PC-9 (cell line): Measurements from ENCODE around the gene FCHO1. TPM values are rescaled to one million over a fixed set of nuclear protein-coding genes. Genes with fewer than 3 reads are reported as not detected.

ENCODE experiments used
- BruUV-seq: library from RNA; stranded (reverse); fragments of 400-500 nt; replicated peaks from 2 replicates; lab custom pipeline; 2021; lab: Mats Ljungman, UMichigan
- CTCF ChIA-PET: fragments of 300-600 bp; sonication (Branson Sonifier 250); formaldehyde crosslinking; loops from one replicate; lab custom pipeline; 2022; ENCODE audit warnings: antibody characterized with exemption; lab: Charles Lee
- POLR2A ChIA-PET: fragments of 300-600 bp; sonication (Branson Sonifier 250); formaldehyde crosslinking; loops from one replicate; lab custom pipeline; 2022; ENCODE audit warnings: antibody characterized with exemption; ENCODE audit not compliant: unreplicated experiment; lab: Charles Lee
- DNase-seq, 2 experiments: peaks; one replicate each; pipeline versions ENCODE4 v3.0.0 to v3.0.0-alpha.2; 2015 to 2022; ENCODE audit warnings: mixed read lengths in 1 of 2
- H2AFZ ChIP-seq: fragments of 200-600 bp; sonication (generic); 2 replicates; pipeline ENCODE4 v1.8.1; 2017; ENCODE audit warnings: antibody characterized with exemption
- H3F3A ChIP-seq: fragments of 200-600 bp; sonication (generic); 2 replicates; pipeline ENCODE4 v1.8.1; 2017; ENCODE audit warnings: antibody characterized with exemption, mild to moderate bottlenecking, low read depth; ENCODE audit not compliant: insufficient read depth
- H3K27ac ChIP-seq: fragments of 200-600 bp; sonication (generic); 2 replicates; pipeline ENCODE4 v1.6.1; 2016; ENCODE audit warnings: mixed run types
- H3K27me3 ChIP-seq: fragments of 200-600 bp; sonication (generic); 2 replicates; pipeline ENCODE4 v1.6.1; 2016; ENCODE audit warnings: low read depth, mixed run types; ENCODE audit not compliant: insufficient read depth
- H3K36me3 ChIP-seq: fragments of 200-600 bp; sonication (generic); 2 replicates; pipeline ENCODE4 v1.6.1; 2016; ENCODE audit warnings: low read depth, mixed run types
- H3K4me1 ChIP-seq: fragments of 200-600 bp; sonication (generic); replicated peaks from 2 replicates; pipeline ENCODE4 v1.6.1; 2016; ENCODE audit warnings: mixed run types; ENCODE audit not compliant: insufficient read depth
- H3K4me2 ChIP-seq: fragments of 200-600 bp; sonication (generic); 2 replicates; pipeline ENCODE4 v1.6.1; 2017; ENCODE audit warnings: mixed run types
- H3K4me3 ChIP-seq: fragments of 200-600 bp; sonication (generic); 2 replicates; pipeline ENCODE4 v1.6.1; 2016; ENCODE audit warnings: mixed run types
- H3K79me2 ChIP-seq: fragments of 200-600 bp; sonication (generic); 2 replicates; pipeline ENCODE4 v1.6.1; 2017; ENCODE audit warnings: low read depth, mixed run types
- H3K9me2 ChIP-seq: fragments of 200-600 bp; sonication (generic); 2 replicates; pipeline ENCODE4 v1.8.1; 2017; ENCODE audit warnings: mild to moderate bottlenecking; ENCODE audit not compliant: insufficient read depth
- H3K9me3 ChIP-seq: fragments of 200-600 bp; sonication (generic); 2 replicates; pipeline ENCODE4 v1.8.1; 2016; ENCODE audit warnings: low read depth; ENCODE audit not compliant: insufficient read depth
- H4K20me1 ChIP-seq: fragments of 200-600 bp; sonication (generic); 2 replicates; pipeline ENCODE4 v1.8.1; 2017; ENCODE audit not compliant: insufficient read depth
- EZH2 ChIP-seq: fragments of 200-600 bp; sonication (generic); IDR thresholded peaks from 2 replicates; pipeline ENCODE4 v1.8.0; 2017; ENCODE audit warnings: antibody characterized with exemption, low read depth
- intact Hi-C: fragments of 100-400 bp; cut with micrococcal nuclease; formaldehyde crosslinking; loops from one replicate; pipeline ENCODE4 v1.10.0; 2022; ENCODE audit not compliant: unreplicated experiment
- total RNA-seq: library from RNA; stranded (reverse); gene quantifications from 2 replicates; pipeline ENCODE4 v1.2.3, GENCODE V29; 2021
- TF ChIP-seq, protein P1 (sequence below): fragments of 200-600 bp; sonication (generic); conservative IDR thresholded peaks from 2 replicates; pipeline ENCODE4 v1.6.1; 2017; ENCODE audit warnings: mixed run types, antibody characterized with exemption, mild to moderate bottlenecking, moderate library complexity

The FCHO1 gene
- total RNA-seq, 1 experiment from 2014 or later: 34.8 TPM

DNA sequence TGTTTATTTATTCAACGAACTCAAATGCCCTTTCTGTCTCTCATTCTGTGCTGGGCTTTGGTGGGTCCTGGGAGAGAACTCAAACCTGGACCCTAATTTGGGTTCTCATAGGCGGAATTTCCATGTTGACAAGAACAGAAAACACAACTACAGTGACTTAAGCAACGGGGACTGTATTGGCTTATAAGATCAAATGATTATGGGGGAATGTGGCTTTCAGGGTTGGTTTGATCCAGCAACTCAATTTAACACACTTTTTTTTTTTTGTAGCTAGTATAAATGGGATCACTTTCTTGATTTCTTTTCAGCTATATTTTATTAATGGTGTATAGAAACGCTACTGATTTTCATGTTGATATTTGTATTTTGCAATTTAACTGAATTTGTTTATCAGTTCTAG is 9.9 kb downstream of the FCHO1 start:
- Histone ChIP-seq H3K4me1 (peaks cover 10% of the 10 kb centered on the region), H3K27me3 (no peaks in the 10 kb centered on the region), H3K9me3 (no peaks in the 10 kb centered on the region), H3F3A (peaks cover 41% of the 10 kb centered on the region), H3K9me2 (no peaks in the 10 kb centered on the region), H3K4me3 (no peak overlapping the region), H3K36me3 (no peaks in the 10 kb centered on the region), H2AFZ (no peak overlapping the region), H3K4me2 (no peak overlapping the region), H4K20me1 (no peaks in the 10 kb centered on the region), H3K27ac (no peak overlapping the region), H3K79me2 (no peaks in the 10 kb centered on the region)
- ChIA-PET POLR2A (no interaction called here), CTCF (interaction anchor here (0.5 to 1.1 kb wide), 3 partner anchors 66 to 308 kb away, joined by 5 to 13 read pairs (median 7); no protein-coding TSS in a partner anchor)
- no peak for DNase-seq
- no TSS peak for BruUV-seq
- intact Hi-C loops: no loop called here
- TF ChIP-seq EZH2: no peak
- TF ChIP-seq, protein P1, sequence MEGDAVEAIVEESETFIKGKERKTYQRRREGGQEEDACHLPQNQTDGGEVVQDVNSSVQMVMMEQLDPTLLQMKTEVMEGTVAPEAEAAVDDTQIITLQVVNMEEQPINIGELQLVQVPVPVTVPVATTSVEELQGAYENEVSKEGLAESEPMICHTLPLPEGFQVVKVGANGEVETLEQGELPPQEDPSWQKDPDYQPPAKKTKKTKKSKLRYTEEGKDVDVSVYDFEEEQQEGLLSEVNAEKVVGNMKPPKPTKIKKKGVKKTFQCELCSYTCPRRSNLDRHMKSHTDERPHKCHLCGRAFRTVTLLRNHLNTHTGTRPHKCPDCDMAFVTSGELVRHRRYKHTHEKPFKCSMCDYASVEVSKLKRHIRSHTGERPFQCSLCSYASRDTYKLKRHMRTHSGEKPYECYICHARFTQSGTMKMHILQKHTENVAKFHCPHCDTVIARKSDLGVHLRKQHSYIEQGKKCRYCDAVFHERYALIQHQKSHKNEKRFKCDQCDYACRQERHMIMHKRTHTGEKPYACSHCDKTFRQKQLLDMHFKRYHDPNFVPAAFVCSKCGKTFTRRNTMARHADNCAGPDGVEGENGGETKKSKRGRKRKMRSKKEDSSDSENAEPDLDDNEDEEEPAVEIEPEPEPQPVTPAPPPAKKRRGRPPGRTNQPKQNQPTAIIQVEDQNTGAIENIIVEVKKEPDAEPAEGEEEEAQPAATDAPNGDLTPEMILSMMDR: no peak

DNA sequence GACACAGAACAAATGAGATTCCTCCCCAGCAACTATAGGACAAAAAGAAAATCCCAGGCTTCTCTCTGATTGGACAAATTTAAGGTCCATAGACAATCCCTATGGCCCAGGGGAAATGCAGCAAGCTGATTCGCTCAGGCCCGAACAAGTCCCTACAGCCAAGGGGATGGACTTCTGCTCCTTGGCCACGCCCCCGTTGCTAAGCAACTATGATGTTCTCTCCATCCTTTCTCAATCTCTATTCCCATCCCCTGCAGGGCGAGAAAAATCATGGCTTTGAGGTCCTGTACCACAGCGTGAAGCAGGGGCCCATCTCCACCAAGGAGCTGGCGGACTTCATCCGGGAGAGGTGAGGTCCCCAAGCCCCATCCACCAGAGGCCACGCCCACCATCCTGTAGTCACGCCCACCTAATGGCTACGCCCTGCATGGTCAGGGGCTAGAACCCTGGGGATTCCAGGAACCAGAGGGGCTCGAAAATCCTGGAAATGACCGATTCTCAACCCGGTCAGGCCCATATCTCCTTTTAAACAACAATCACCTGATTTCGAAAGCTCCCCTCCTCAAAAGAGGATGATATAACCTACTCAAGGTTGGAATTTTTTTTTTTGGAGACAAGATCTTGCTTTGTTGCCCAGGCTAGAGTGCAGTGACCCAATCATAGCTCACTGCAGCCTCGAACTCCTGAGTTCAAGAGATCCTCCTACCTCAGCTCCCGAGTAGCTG is 11.4 kb downstream of the FCHO1 start:
- Histone ChIP-seq H3K4me1 (peaks cover 14% of the 10 kb centered on the region), H3K9me2 (no peaks in the 10 kb centered on the region), H3K27ac (no peak overlapping the region), H3K4me2 (no peak overlapping the region), H3K79me2 (no peaks in the 10 kb centered on the region), H4K20me1 (no peaks in the 10 kb centered on the region), H3K27me3 (no peaks in the 10 kb centered on the region), H3K4me3 (no peak overlapping the region), H3K9me3 (no peaks in the 10 kb centered on the region), H3K36me3 (no peaks in the 10 kb centered on the region), H3F3A (peaks cover 40% of the 10 kb centered on the region), H2AFZ (no peak overlapping the region)
- peak; percentile 28 to 74 for DNase-seq
- intact Hi-C loops: no loop called here
- TF ChIP-seq, protein P1: no peak
- no peak for TF ChIP-seq EZH2
- POLR2A ChIA-PET: no interaction called here
- BruUV-seq: no TSS peak
- CTCF ChIA-PET: interaction anchor here (0.6 kb wide), 1 partner anchor 209 kb away, joined by 7 read pairs; no protein-coding TSS in a partner anchor

DNA sequence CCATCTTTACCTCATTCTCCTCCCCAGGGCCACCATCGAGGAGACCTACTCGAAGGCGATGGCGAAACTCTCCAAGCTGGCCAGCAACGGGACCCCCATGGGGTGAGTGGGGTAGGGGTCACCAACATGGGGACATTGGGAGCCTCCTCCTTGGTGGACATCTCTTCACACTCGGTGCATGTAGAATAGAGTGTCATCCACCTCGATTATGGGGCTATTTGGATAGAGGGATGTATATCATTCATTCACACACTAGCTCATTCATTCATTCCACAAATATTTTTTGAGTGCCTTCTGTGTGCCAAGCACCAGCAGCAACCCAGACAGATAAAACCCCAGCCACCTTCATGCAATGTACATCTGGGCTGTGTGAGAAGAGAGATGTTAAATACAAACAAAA is 13.1 kb downstream of the FCHO1 start:
- POLR2A ChIA-PET: no interaction called here
- DNase-seq: no peak
- H3K27me3 ChIP-seq: no peaks in the 10 kb centered on the region
- peaks cover 14% of the 10 kb centered on the region for H3K4me1 ChIP-seq
- CTCF ChIA-PET: no interaction called here
- no peak for TF ChIP-seq EZH2
- TF ChIP-seq, protein P1: no peak
- H3K4me2 ChIP-seq: 0 out of 2 replicates have a peak overlapping the region, but pooled peaks have one; percentile 6
- H4K20me1 ChIP-seq: no peaks in the 10 kb centered on the region
- H3F3A ChIP-seq: peaks cover 36% of the 10 kb centered on the region
- BruUV-seq: no TSS peak
- no peak overlapping the region for H3K27ac ChIP-seq
- no peaks in the 10 kb centered on the region for H3K36me3 ChIP-seq
- no peaks in the 10 kb centered on the region for H3K79me2 ChIP-seq
- no peak overlapping the region for H3K4me3 ChIP-seq
- no peaks in the 10 kb centered on the region for H3K9me3 ChIP-seq
- H3K9me2 ChIP-seq: no peaks in the 10 kb centered on the region
- intact Hi-C loops: no loop called here
- no peak overlapping the region for H2AFZ ChIP-seq
